ENCODE data around the gene LRRC74B. TPM values are rescaled to one million over a fixed set of nuclear protein-coding genes. Genes with fewer than 3 reads are reported as not detected.

Gene LRRC74B
- under 1 TPM; 0.08 to 0.22 TPM for polyA plus RNA-seq

- Histone ChIP-seq H3K36me3 (ENCODE audit: control insufficient read depth in 2 of 2, insufficient read depth in 2 of 2, low read length in 1 of 2) (no peaks in the 10 kb centered on the region), H3K27me3 (ENCODE audit: control insufficient read depth in 1 of 2, insufficient read depth in 2 of 2, low read length in 2 of 2) (no peaks in the 10 kb centered on the region), H3K4me3 (ENCODE audit: low read depth in 1 of 2, low read length in 2 of 2) (peak within 1 kb of the TSS; percentile 6 to 28), H3K9me3 (ENCODE audit: control insufficient read depth in 2 of 2, insufficient read depth in 1 of 2, low read depth in 1 of 2, low read length in 1 of 2) (peaks cover 0 to 3% of the 10 kb centered on the region in 2 donors), H3K27ac (ENCODE audit: low read depth in 2 of 2, low read length in 1 of 2) (peak within 1 kb of the TSS in 1 of 2 donors; percentile 17), H3K4me1 (ENCODE audit: control insufficient read depth in 2 of 2, insufficient read depth in 2 of 2, low read length in 1 of 2) (peaks cover 2 to 21% of the 10 kb centered on the region in 2 donors)
- 8% methylated on average over 45 to 47 of the region's 47 CpGs for WGBS, 2 donors
Measured at GRCh38 chr22:21045585-21046294, at the start of gene LRRC74B. Gene LRRC74B (plus strand): TSS chr22:21045946. CDS start chr22:21045987, 41 bp downstream.

GRCh38 chr22:20996031-20996410, 49.7 kb upstream of the LRRC74B start:
- no peak overlapping the region for H3K27ac ChIP-seq (ENCODE audit: low read depth in 2 of 2, low read length in 1 of 2)
- no peaks in the 10 kb centered on the region for H3K27me3 ChIP-seq (ENCODE audit: control insufficient read depth in 1 of 2, insufficient read depth in 2 of 2, low read length in 2 of 2)
- H3K36me3 ChIP-seq (ENCODE audit: control insufficient read depth in 2 of 2, insufficient read depth in 2 of 2, low read length in 1 of 2) = peaks cover 6 to 51% of the 10 kb centered on the region in 2 donors
- no peak overlapping the region for H3K4me3 ChIP-seq (ENCODE audit: low read depth in 1 of 2, low read length in 2 of 2)
- H3K4me1 ChIP-seq (ENCODE audit: control insufficient read depth in 2 of 2, insufficient read depth in 2 of 2, low read length in 1 of 2) = peaks cover 6 to 14% of the 10 kb centered on the region in 2 donors
- WGBS, 2 donors = 92 to 93% methylated on average over 5 to 10 of the region's 10 CpGs
- no peaks in the 10 kb centered on the region for H3K9me3 ChIP-seq (ENCODE audit: control insufficient read depth in 2 of 2, insufficient read depth in 1 of 2, low read depth in 1 of 2, low read length in 1 of 2)

- Histone ChIP-seq H3K9me3 (ENCODE audit: control insufficient read depth in 2 of 2, insufficient read depth in 1 of 2, low read depth in 1 of 2, low read length in 1 of 2) (no peaks in the 10 kb centered on the region), H3K4me3 (ENCODE audit: low read depth in 1 of 2, low read length in 2 of 2) (no peak overlapping the region), H3K4me1 (ENCODE audit: control insufficient read depth in 2 of 2, insufficient read depth in 2 of 2, low read length in 1 of 2) (peaks cover 6 to 14% of the 10 kb centered on the region in 2 donors), H3K36me3 (ENCODE audit: control insufficient read depth in 2 of 2, insufficient read depth in 2 of 2, low read length in 1 of 2) (peaks cover 6 to 43% of the 10 kb centered on the region in 2 donors), H3K27me3 (ENCODE audit: control insufficient read depth in 1 of 2, insufficient read depth in 2 of 2, low read length in 2 of 2) (no peaks in the 10 kb centered on the region), H3K27ac (ENCODE audit: low read depth in 2 of 2, low read length in 1 of 2) (no peak overlapping the region)
- WGBS, 2 donors = 87 to 89% methylated on average over 27 of the region's 27 CpGs
Measured at GRCh38 chr22:20996598-20997535, 48.9 kb upstream of the LRRC74B start.

- Histone ChIP-seq H3K36me3 (ENCODE audit: control insufficient read depth in 2 of 2, insufficient read depth in 2 of 2, low read length in 1 of 2) (peaks cover 6 to 34% of the 10 kb centered on the region in 2 donors), H3K27me3 (ENCODE audit: control insufficient read depth in 1 of 2, insufficient read depth in 2 of 2, low read length in 2 of 2) (no peaks in the 10 kb centered on the region), H3K4me1 (ENCODE audit: control insufficient read depth in 2 of 2, insufficient read depth in 2 of 2, low read length in 1 of 2) (peaks cover 6 to 14% of the 10 kb centered on the region in 2 donors), H3K27ac (ENCODE audit: low read depth in 2 of 2, low read length in 1 of 2) (no peak overlapping the region), H3K4me3 (ENCODE audit: low read depth in 1 of 2, low read length in 2 of 2) (no peak overlapping the region), H3K9me3 (ENCODE audit: control insufficient read depth in 2 of 2, insufficient read depth in 1 of 2, low read depth in 1 of 2, low read length in 1 of 2) (no peaks in the 10 kb centered on the region)
- 71 to 81% methylated on average over 13 of the region's 13 CpGs for WGBS, 2 donors
Measured at GRCh38 chr22:20997536-20998257, 48.0 kb upstream of the LRRC74B start.

GRCh38 chr22:20998411-20999336, 47.1 kb upstream of the LRRC74B start:
- H3K4me1 ChIP-seq (ENCODE audit: control insufficient read depth in 2 of 2, insufficient read depth in 2 of 2, low read length in 1 of 2) = peaks cover 6 to 18% of the 10 kb centered on the region in 2 donors
- H3K27me3 ChIP-seq (ENCODE audit: control insufficient read depth in 1 of 2, insufficient read depth in 2 of 2, low read length in 2 of 2) = no peaks in the 10 kb centered on the region
- H3K9me3 ChIP-seq (ENCODE audit: control insufficient read depth in 2 of 2, insufficient read depth in 1 of 2, low read depth in 1 of 2, low read length in 1 of 2) = no peaks in the 10 kb centered on the region
- peaks cover 5 to 25% of the 10 kb centered on the region in 2 donors for H3K36me3 ChIP-seq (ENCODE audit: control insufficient read depth in 2 of 2, insufficient read depth in 2 of 2, low read length in 1 of 2)
- peak overlapping the region in 1 of 2 donors; percentile 14 for H3K27ac ChIP-seq (ENCODE audit: low read depth in 2 of 2, low read length in 1 of 2)
- no peak overlapping the region for H3K4me3 ChIP-seq (ENCODE audit: low read depth in 1 of 2, low read length in 2 of 2)
- WGBS, 2 donors = 56 to 61% methylated on average over 7 of the region's 7 CpGs

- Histone ChIP-seq H3K9me3 (ENCODE audit: control insufficient read depth in 2 of 2, insufficient read depth in 1 of 2, low read depth in 1 of 2, low read length in 1 of 2) (no peaks in the 10 kb centered on the region), H3K27me3 (ENCODE audit: control insufficient read depth in 1 of 2, insufficient read depth in 2 of 2, low read length in 2 of 2) (no peaks in the 10 kb centered on the region), H3K27ac (ENCODE audit: low read depth in 2 of 2, low read length in 1 of 2) (peak overlapping the region in 1 of 2 donors; percentile 8), H3K4me3 (ENCODE audit: low read depth in 1 of 2, low read length in 2 of 2) (no peak overlapping the region), H3K36me3 (ENCODE audit: control insufficient read depth in 2 of 2, insufficient read depth in 2 of 2, low read length in 1 of 2) (peaks cover 3 to 23% of the 10 kb centered on the region in 2 donors), H3K4me1 (ENCODE audit: control insufficient read depth in 2 of 2, insufficient read depth in 2 of 2, low read length in 1 of 2) (peaks cover 6 to 20% of the 10 kb centered on the region in 2 donors)
- 88 to 92% methylated on average over 26 to 27 of the region's 27 CpGs for WGBS, 2 donors
Measured at GRCh38 chr22:20999350-21000206, 46.2 kb upstream of the LRRC74B start.

GRCh38 chr22:21000207-21000986, 45.3 kb upstream of the LRRC74B start:
- Histone ChIP-seq H3K27ac (ENCODE audit: low read depth in 2 of 2, low read length in 1 of 2) (peak overlapping the region; percentile 100), H3K36me3 (ENCODE audit: control insufficient read depth in 2 of 2, insufficient read depth in 2 of 2, low read length in 1 of 2) (peaks cover 0 to 23% of the 10 kb centered on the region in 2 donors)

More at GRCh38 chr22:21000207-21000986, 45.3 kb upstream of the LRRC74B start:
- WGBS, 2 donors = 42 to 47% methylated on average over 21 to 22 of the region's 22 CpGs
- peaks cover 6 to 20% of the 10 kb centered on the region in 2 donors for H3K4me1 ChIP-seq (ENCODE audit: control insufficient read depth in 2 of 2, insufficient read depth in 2 of 2, low read length in 1 of 2)
- H3K27me3 ChIP-seq (ENCODE audit: control insufficient read depth in 1 of 2, insufficient read depth in 2 of 2, low read length in 2 of 2) = no peaks in the 10 kb centered on the region
- H3K4me3 ChIP-seq (ENCODE audit: low read depth in 1 of 2, low read length in 2 of 2) = peak overlapping the region; percentile 74 to 80
- no peaks in the 10 kb centered on the region for H3K9me3 ChIP-seq (ENCODE audit: control insufficient read depth in 2 of 2, insufficient read depth in 1 of 2, low read depth in 1 of 2, low read length in 1 of 2)
